OCI-LY7 (cell line): ENCODE results near the gene JAG2.

Experiments used
- EZH2phosphoT487 ChIP-seq: fragments of 200-600 bp; sonication (generic); IDR thresholded peaks from 2 replicates; pipeline ENCODE4 v1.6.1; 2018; ENCODE audit warnings: low read depth, borderline replicate concordance, mild to moderate bottlenecking, mixed run types, antibody characterized with exemption, low read length, moderate library complexity, mixed read lengths
- TF ChIP-seq, protein P1 (sequence below): fragments of 200-600 bp; sonication (generic); conservative IDR thresholded peaks from 2 replicates; pipeline ENCODE4 v1.5.1; 2014; ENCODE audit warnings: mild to moderate bottlenecking, antibody characterized with exemption, low read length, moderate library complexity, mixed read lengths

- TF ChIP-seq, protein P1, sequence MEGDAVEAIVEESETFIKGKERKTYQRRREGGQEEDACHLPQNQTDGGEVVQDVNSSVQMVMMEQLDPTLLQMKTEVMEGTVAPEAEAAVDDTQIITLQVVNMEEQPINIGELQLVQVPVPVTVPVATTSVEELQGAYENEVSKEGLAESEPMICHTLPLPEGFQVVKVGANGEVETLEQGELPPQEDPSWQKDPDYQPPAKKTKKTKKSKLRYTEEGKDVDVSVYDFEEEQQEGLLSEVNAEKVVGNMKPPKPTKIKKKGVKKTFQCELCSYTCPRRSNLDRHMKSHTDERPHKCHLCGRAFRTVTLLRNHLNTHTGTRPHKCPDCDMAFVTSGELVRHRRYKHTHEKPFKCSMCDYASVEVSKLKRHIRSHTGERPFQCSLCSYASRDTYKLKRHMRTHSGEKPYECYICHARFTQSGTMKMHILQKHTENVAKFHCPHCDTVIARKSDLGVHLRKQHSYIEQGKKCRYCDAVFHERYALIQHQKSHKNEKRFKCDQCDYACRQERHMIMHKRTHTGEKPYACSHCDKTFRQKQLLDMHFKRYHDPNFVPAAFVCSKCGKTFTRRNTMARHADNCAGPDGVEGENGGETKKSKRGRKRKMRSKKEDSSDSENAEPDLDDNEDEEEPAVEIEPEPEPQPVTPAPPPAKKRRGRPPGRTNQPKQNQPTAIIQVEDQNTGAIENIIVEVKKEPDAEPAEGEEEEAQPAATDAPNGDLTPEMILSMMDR: no peak
- TF ChIP-seq EZH2phosphoT487: no peak
Measured at GRCh38 chr14:105207460-105207901, 38.9 kb upstream of the JAG2 start.
